HG03175 (cell line): ENCODE data around the gene TEKT4.
"Not testable (repeated sequence)": the region's sequence is repeated elsewhere in the genome, so short reads cannot be mapped to it uniquely, and the experiment has no call there.

Experiments used
- ATAC-seq: cut with Tn5 transposase; IDR thresholded peaks from one replicate; pipeline ENCODE4 v1.9.1; 2021; ENCODE audit warnings: mild to moderate bottlenecking, moderate library complexity; ENCODE audit not compliant: unreplicated experiment

Gene TEKT4

DNA sequence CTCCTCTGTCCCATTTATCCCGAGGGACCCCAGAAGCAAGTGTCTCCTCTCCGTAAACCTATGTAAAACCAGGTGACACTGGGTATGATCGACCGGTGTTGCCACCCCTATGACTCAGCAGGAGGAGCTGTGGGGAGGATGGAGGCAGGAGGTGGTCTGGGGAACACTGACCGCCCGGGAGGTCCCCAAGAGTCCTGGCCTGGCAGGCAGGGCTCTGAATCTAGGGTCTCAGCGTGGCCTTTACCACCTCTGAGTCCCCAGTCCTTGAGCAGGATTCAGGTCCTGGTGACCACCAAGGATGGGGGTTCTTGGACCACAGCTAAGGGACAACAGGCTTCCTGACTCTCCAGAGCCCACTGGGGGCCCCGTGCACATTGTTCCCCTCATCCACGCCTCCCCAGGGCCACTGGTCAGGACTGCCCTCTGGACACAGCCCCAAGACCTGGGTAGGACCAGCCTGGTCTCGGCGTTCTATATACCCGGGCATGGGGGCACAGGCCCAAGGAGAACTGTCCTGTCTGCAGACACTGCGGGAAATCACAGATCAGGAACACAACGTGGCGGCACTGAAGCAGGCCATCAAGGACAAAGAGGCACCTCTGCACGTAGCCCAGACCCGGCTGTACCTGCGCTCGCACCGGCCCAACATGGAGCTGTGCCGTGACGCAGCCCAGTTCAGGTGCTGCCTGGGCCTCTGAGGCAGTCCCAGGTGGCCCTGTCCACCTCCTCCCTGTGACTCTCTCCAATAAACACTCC lies 4.0 kb downstream of the TEKT4 start:
- no peak for ATAC-seq

DNA sequence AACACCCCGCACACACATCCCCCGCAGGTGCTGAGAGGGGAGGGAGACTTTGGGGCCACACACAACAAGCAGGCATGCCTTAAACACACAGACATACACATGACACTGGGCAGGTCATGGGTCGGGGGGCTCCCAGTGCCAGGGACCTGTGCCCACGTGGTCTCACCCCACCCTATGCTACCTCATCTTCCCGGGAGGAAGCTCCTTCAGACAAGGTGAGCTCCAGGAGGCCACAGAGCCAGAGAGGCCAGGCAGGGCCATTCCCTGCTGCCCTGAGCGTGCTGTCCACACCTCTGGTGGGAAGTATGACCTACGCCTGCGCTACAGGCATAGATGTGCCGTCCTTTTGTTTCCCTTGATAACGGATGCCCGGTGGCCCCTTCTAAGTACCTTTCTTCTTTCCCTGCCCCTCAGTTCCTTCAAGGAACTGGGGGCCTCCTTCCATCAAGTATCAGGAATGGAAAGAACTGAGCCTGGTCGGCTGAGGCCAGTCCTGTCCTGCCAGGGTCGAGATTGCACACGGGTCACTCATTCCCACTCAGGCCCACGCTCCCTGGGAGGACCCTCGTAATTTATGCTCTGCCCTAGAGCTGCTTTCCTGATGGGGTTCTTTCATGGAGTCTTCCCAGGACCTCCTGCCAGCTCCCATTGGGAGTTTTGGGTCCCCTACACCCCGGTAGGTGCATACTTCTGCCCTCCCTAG lies 4.7 kb downstream of the TEKT4 start:
- ATAC-seq: no peak

DNA sequence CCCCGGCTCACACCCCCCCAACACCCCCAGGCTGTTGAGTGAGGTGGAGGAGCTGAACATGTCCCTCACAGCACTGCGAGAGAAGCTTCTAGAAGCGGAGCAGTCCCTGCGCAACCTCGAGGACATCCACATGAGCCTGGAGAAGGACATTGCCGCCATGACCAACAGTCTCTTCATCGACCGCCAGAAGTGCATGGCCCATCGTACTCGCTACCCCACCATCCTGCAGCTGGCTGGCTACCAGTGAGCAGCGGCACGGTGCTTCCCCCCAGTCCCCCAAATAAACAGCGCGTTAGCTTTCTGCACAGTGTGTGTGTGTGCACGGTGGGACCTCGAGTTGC lies 5.3 kb downstream of the TEKT4 start:
- no peak for ATAC-seq

DNA sequence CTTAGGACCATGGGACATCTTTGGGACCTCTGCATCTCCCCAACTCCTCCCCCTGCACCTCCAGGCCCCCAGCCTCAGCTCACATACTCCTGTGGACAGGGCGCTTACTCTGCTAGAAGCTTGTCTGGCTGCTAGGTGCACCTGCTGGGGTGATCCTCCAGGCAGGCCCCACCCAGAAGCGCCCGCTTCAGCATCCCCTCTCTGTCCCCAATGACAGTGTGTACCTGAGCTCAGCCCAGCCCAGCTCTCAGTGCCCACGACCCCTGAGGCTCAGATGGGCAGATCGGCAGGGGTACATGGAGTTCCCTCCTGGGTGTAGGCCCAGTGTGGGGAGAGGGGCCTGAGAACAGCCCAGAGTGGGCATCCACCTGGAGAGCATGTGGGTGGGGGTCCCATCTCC lies 5.9 kb downstream of the TEKT4 start:
- ATAC-seq: no peak

DNA sequence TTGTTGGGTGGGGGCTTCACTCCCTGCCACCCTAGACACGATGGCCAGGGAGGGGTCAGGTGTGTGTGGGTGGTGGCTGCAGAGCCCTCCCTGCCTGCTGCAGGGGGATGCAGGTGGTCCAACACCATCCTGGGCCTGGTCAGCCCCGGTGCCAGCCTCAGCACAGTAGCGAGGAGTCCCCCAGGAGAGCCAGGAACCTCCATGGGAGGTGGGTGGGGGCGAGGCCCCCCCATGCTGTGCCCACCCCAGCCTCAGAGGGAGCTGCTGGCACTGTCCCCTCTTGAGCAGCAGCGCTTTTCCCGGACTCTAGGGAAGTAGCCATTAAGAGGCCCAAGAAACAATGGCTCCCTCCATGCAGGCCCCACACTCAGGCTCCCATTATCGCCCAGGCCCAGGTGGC lies 7.3 kb downstream of the TEKT4 start:
- not testable (repeated sequence) for ATAC-seq

DNA sequence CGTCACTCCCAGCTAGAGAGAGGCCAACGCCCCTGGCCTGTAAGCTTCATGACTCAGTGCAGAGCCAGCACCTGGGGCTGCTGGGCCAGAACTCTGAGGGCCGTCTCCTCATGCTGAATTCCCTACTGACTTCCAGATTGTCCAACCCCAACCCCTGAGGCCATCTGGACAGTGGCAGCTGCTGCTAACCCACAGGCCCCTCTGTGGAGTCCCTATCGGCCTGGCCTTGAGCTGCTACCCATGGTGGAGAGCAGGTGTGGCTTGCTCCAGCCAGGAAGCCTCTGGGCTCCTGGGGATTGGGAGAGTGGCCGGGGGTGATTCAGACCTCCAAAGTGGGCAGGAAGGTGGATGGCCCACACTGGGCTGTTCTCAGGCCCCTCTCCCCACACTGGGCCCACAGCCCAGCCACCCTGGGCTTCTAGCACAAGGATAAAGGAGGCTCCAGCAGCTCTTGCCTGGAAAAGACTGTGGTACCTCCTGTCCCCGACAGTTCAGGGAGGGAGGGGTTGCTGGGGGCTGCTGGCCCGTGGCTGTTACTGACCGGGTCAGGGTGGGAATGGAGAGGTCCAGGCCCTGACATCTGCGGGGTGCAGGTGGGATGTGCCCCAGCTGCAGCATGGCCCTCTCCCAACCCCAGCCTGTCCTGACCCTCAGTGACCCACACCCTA lies 8.2 kb downstream of the TEKT4 start:
- no peak for ATAC-seq

DNA sequence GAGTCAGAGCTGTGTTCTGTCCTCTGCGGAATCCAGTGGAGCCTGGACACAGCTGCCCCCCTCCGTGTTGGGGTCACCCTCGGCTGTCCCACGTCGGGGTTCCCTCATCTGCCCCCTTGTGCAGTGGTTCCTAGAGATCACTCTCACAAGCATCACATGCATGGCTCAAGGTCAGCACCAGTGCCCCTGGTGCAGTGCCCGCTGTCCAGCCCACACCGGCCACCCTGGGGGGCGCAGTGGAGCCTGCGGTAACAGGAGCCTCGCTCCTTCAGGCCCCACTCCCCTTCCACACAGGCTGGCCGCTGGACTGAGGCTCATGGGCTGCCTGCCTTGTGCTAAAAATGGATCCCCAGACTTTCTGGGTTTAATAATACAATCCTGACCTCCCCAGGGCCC lies 8.8 kb downstream of the TEKT4 start:
- ATAC-seq: no peak

DNA sequence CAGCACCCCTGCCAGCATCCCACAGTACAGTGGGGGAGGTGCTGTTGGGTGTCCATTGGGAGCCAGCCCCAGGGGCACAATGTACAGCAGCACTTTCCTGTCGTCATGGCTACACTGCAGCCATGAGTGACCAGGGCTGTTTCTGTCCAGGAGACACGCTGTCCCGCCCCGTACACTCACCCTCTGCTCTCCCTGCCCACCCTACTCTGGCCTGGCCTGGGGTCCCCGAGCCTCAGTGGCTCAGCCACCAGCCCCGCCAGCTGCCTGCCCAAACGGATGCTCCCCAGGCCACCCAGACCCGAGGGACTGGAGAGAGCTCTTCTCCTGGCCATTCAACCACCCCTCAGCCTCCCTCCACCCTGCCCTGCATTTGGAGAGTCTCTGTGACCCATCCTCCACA lies 9.3 kb downstream of the TEKT4 start:
- no peak for ATAC-seq

DNA sequence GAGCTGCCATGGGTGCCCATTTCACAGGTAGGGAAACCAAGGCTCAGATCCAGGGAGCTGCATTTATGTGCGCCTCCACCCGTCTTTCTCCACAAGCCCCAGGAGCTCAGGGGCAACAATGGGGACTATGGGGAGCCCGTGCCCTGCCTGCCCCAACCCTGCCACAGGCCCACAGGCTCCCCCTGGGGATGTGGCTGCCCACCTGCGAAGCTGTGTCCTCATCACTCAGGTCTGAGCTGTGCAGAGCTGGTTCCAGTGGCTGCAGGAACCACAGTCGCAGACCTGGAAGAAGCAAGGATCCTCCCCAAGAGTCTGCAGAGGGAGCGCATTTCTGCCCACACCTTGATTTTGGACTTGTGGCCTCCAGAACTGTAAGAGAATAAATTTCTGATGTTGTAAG lies 9.8 kb downstream of the TEKT4 start:
- no peak for ATAC-seq

DNA sequence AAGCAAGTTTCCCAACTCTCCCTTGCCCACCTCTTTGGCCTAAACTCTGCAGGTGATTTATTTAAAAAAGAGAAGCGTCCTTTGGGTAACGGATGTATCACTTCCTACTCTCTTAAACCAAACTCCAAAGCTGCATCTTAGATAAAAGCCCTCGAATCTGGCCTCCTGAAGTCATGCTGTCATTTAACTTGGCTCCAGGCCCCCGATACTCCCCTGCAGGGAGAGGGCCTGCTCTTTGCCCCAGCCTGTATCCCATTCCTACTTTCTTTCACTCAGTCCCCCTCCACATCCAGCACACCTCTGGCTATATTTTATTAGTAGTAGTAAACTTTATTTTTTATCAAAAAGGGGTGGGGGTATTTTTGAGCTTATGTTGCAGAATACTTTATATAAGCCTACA lies 19.0 kb downstream of the TEKT4 start:
- no peak for ATAC-seq

DNA sequence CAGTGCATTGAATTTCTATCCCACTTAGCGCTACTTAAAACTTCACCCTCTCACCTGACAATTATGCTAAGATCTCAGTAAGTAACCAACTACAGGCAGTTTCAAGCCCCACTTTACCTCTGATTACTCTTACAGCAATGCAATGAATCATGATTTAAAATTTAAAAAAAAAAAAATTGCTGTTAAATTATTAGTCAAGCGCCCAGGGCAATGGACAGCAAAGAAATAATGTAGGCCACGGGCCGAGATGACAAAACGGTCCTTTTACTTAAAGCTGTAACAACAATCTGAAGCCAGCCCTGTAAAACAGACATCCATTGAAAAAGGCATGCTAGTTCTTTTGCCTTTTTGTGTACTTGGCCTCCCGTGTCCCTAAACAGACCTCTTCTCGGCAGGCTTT lies 24.0 kb downstream of the TEKT4 start:
- not testable (repeated sequence) for ATAC-seq

DNA sequence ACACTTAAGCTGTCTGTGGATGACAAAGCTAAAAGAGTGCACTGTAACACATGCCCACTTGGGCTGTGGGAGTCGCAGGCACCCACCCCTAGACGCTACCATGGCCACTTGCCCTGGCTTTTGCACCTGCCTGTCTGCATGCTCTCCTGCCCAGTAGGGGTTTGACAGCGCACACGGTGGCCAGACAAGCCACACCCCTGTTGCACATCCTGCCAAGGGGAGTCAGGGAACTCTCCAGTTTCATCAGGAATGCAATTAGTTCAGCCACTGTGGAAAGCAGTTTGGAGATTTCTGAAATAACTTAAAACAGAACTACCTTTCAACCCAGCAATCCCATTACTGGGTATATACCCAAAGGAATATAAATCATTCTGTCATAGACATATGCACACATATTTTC lies 35.7 kb downstream of the TEKT4 start:
- not testable (repeated sequence) for ATAC-seq

DNA sequence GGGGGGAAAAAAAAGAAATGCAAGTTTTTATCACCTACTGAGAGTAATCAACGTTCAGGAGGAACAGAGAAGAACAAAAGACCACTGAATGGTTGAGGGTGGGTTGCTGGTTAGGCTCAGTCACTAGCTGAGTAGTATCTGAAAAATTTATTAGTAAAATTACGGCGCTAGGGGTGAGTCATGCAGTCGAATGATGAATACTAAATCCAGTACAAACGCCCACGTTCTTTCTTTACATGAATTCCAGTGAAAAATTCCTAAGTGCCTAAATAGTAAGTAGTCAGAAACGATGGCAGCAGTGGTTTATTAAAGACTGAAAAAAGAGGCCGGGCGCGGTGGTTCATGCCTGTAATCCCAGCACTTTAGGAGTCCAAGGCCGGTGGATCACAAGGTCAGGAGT lies 52.0 kb downstream of the TEKT4 start:
- no peak for ATAC-seq

DNA sequence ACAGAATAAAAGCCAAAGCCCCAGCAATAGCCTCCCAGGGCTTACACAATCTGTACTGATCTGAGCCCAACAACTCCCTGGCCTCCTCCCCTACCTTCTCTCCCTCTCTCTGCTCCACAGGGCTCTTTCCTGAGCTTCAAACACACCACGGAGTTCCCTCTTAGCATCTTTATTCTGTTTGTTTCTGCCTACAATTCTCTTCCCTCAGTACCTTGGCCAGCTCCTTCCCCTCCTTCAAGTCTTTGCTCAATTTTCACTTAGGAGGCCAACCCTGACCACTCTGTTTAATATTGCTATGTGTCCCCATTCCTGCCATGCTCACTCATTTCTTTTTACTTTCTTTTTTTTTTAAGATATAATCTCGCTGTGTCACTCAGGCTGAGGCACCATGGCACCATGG lies 53.8 kb downstream of the TEKT4 start:
- not testable (repeated sequence) for ATAC-seq
